NCI-H1048 (cell line): Measurements from ENCODE around the gene ZNF576.
"Not testable (repeated sequence)": the region's sequence is repeated elsewhere in the genome, so short reads cannot be mapped to it uniquely, and the experiment has no call there.

Experiments
- DNase-seq: peaks from one replicate; lab custom pipeline; 2025; lab: John Stamatoyannopoulos, UW

The ZNF576 gene

DNA sequence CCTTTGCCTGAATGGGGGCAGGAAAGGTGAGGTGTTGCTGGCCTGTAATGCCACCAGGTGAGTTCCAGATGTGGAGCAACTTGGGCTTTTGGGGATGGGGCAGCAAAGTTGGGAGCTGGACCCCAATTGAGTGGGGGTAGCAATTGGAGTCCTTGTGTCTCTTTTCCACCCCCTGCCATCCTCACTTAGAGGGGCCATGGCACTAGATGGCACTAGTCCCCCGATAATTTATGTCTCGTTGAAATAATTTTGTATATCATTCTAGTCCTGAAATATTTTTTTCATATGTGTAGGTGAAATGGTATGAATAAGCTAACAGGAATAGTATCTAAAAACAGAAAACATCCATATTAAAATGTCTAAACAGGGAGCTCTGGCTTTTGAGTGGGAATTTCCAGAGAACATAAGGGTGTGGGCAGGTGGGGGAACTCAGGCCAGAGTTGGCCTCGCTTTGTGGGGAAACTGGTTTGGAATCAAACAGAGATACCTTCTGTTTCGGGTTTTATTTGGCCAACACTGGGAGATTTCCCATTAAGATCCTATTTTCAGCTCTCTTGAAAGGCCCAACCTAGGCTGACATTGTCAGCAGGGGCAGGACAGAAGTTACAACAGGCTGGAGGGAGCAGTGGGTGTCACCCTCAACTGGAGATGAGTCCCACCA is 3.4 kb downstream of the ZNF576 start:
- DNase-seq = no peak

DNA sequence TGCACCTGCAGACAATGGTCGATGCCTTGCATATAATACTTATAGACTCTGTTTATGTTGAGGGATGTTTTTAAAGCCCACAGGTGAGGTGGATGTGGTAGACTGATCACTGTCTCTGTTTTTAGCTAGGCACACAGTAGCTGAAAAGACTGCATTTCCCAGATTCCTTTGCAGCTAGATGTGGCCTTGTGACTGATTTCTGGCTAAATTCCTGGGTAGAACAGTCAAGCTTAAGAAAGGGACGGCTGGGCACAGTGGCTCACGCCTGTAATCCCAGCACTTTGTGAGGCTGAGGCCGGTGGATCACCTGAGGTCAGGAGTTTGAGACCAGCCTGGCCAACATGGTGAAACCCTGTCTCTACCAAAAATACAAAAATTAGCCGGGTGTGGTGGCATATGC is 3.9 kb downstream of the ZNF576 start:
- DNase-seq = not testable (repeated sequence)

DNA sequence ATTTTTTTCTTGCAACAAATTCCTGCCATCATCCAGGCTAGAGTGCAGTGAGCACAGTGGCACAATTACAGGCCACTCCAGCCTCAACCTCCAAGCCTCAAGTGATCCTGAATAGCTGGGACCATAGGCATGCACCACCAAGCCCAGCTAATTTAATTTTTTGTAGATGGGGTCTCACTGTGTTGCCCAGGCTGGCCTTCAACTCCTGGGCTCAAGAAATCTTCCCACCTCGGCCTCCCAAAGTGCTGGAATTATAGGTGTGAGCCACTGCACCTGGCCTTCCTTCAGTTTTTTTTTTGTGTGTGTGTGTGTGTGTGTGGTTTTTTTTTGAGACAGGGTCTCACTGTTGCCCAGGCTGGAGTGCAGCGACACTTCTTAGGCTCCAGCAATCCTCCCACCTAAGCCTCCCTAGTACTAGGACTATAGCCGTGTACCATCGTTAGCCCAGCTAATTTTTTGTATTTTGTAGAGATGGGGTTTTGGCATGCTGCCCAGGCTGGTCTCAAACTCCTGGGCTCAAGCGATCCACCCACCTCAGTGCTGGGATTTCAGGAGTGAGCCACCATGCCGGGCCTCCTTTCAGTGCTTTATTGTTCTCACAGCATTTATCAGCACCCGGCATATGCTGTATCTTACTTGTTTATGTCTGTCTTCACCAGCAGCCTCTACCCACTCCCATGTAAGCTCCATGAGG is 9.6 kb downstream of the ZNF576 start:
- no peak for DNase-seq

DNA sequence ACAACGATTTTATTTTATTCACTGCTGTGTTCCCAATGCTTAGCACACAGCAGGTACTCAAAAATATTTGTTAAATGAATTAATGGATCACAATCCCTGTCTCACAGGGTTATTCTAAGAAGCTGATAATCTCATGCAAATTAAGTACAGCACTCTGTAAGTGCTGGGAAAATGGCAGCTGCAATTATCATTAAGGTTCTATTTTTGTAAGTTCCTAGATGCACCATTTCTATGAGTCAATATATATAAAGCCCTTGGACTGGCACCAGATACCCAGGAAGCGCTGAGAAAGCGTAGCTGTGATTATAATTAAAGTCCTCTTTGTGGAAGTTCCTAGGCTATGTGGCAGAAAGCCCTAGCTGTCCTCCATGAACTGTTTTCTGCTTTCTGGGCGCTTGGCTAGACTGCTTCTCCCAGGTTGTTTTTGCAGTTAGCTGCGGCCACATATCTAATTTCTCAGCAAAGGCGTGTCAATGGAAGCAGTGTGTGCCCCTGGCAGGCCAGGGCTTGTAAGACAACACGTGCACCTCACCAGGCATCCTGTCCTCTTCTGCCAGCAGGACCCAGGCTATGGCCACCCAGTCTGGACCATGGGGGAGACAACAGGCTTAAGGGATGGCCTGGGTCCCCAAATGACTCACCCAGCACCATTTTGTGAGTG is 10.3 kb downstream of the ZNF576 start:
- no peak for DNase-seq

DNA sequence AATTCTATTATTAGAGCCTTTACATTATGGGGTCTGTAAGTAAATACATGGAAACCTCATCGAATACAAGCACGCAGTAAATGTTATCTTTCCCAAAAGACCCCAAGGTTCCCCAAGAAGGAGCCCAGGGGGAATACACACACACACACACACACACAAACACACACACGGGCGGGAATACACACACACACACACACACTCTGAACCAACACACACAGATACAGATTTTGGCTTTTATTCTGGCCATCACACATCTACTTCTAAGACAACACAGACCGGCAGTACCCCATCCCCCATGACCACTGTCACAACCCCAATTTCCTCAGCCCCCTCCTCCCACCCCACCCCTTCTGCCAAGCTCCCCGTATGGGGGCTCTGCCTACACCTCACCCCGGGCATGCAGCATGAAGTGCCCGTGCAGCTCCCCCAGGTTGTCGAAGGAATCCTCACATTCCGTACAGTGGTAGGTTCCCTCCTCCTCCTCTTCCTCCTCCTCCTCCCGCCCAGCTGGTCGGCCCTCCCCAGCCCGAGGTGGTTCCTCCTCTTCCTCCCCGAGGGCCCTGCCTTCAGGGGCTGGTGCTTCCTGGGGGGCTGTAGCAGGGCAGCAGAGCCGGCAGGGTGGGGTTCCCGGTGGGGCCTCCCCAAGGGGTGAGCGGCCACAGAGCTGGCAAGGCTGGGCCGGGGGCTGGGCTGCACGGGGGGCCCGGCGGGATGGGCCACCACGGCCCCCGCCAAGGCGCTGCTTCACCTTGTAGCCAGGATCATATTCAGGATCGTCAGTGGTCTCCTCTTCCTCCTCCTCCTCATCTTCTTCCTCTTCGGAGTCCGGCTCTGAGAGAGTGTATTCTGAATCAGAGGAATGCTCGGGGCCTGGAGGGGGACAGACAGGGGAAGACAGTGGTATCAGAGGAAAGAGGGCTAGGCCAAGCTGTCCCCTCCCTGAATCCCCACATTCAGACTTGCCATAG is 11.1 kb downstream of the ZNF576 start:
- DNase-seq = no peak

DNA sequence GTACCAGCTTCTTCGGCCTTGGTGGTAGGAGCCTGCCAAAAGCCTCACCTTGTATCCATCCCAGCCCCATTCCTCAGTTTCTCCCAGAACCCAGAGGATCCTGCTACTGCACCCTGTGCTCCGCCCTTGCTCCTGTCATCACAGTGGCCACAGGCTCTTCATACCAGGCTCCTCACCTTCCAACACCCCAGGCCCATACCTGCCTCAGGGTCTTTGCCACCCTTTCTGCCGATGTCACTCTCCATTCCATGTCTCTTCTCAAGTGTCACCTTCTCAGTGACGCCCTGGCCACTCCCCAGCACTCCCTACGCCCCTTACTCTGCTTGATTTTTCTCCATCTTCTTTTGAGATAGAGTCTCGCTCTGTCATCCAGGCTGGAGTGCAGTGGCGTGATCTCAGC is 13.5 kb downstream of the ZNF576 start:
- DNase-seq = no peak

DNA sequence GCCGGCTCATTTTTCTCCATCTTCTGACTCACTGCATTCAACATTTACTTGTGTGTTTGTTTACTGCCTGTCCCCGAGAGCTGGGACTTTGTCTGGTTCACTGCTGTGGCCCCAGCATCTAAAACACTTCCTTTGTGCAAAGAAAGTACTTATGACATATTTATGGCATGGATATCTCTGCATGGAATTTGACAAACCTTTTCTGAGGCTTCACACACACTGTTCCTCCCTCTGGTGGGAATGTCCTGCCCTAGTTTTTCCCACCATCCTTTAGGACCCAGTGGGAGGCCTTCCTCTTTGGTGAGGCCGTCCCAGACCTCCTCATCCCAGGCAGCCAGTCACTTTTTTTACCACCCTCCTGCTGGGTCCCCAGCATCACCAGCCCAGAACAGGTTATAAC is 14.1 kb downstream of the ZNF576 start:
- DNase-seq = no peak

DNA sequence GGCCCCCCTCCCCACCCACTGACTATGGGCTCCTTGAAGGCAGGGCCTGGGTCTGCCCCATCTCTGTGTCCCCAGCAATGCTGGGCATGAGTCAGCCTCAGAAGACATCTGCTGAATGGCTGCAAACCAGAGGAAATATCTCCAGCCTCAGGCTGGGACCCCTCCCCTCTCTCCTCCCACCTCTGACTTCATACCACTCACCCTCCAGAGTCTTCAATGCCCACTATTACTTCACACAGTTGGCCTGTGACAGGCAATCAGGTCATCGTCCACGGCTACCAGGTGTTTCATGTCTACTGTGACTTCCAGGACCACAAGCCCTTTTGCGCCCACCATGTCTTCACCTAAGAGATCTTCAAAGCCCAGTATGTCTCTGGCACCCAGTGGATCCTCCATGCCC is 15.4 kb downstream of the ZNF576 start, which contains the start of gene SRRM5:
SRRM5 (plus strand) TSS at position 301 of the 400 bp plus-strand sequence; CDS start at position 335, 34 bp downstream.
- DNase-seq = no peak

DNA sequence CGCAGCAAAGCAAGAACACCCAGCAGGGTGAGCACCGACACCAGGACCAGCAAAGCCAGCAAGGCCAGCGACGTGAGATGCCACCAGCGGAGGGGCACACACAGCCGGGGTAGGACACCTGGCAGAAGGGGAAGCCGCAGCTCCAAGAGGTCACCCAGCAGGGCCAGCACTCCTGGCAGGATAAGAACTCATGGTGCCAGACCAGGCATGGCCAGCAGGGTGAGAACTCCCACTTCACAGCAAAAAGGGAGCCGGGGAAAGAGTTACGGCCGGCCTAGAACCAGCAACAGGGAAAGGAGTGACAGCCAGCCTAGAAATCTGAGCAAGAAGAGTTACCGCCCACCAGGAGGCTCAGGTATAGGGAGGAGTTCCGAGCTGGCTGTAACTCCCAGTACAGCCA is 16.0 kb downstream of the ZNF576 start:
- no peak for DNase-seq

DNA sequence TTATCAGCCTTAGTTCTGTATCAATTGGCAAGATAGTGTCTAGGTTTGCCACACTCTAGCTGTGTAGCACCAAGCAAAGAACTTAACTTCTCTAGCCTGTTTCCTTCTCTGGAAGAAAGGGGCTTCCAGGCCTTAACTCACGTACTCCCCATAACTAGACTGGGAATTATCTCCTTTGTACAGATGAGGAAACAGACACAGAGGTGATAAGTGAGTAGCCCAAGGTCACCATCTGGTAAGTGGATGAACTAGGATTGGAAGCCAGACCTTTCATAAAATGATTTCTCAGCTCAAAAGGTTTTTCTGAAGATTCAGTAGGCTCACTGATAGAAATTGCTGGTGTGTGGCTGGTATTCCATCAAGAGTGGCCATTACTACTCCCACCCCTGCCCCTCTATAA is 19.9 kb downstream of the ZNF576 start:
- no peak for DNase-seq

DNA sequence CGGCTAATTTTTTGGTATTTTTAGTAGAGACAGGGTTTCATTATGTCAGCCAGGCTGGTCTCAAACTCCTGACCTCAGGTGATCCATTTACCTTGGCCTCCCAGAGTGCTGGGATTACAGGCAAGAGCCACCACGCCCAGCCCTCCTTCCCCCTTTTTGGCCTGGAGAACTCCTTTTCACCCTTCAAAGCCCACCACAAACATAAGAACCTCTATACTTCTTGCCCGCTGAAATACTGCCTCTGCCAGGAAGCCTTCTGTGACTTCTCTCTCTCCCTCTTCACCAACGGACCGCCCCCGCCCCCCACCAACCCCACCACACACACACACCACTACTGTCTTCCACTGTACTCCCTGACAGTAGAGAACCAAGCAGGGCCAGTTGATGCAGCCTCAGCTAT is 20.6 kb downstream of the ZNF576 start:
- DNase-seq = no peak

DNA sequence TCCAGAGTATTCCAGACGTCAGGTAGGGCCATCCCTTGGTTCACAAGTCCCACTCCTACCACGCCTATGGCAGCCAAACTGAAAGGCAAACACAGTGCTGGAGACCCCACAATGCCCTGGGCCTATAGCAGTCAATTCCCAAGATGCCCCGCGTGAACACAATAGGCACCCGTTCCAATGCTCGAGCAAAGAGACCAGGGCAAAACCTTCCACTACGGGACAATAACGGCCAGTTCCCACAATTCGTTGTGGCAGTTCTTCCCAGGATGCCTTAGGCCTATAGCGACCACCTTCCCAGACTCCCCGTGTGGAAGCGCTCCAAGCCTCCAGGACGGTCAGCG is 22.5 kb downstream of the ZNF576 start:
- no peak for DNase-seq

DNA sequence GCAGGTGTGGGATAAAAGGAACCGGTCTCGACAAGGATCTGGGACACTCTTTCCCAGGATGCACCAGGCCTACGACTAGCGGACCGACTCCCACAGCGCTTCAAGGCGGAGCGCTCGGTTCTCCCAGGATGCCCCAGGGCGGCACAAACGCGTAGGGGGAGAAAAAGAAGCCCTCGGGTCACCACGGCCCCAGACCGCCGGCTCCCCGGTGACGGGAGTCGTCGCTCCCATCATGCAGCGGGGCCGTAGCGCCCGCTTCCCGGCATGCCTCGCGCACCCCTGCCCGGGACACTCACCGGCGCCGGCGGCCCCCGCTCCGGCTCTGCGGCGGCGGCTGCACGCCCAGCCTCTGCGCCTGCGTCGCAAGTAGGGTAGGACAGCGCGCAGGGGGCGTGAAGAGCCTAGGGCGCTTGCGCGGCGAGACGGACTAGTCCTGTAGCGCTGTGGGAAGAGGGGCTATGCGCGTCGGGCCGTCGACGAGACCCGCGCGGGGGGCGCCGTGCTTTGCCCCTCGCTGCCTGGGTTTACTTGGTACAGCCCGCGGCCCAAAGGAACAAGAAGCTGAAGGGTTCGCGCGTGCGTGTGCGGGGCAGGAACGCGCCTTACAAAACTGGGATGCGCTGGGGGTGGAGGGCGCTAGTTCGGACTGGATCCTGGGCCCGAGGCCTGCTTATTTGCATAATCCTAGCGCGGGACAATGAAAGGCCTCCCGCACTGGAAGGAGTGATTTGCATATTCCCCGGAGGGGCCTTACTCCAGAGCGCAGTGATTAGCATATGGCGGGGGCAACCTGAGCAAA is 23.1 kb downstream of the ZNF576 start, which contains the start of gene ZNF428:
ZNF428 (minus strand) TSS at position 368 of the 799 bp plus-strand sequence. CDS start 5,325 bp downstream, outside the sequence.
- peak; percentile 96 for DNase-seq

DNA sequence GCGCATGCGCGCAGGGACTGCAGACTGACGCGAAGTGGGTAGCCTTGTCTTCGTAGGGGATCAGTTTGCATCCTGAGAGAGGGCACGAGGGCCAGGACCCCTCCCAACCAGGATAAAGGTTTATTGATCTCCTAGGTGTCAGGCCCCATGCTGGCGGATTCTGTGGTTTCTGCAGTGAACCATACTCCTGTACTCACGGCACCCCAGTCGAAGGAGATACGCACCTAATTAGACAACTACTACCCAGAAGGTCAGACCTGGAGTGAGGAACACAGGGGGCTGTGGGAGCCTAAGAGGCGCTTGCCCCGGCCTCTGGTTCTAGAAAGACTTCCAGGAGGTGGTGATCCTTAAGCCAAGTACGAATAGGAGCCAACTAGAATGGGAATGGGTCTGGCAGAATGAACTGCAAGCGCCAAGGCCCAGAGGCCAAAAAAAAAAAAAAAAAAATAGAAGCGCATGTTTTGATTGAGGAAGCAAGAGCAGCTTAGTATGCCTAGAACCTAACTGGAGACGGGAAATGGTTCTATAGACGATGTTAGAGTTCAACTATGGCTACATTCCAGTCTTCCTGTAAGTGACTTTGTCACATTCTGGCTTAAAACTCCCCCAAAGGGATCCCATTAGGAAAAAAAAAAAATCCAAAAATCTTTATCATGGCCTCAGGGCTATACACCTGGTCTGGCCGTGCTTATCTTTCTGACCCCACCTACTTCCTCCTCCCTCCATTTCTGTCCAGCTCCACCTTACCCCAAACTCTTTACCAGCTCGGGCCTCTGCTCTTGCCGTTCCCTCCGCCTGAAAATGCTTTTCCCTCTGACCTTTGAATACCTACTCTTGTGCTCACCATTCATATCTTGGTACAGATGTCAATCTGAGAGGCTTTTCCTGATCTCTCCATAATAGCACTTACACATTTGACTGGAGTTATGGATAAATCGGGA is 23.9 kb downstream of the ZNF576 start:
- DNase-seq = no peak

DNA sequence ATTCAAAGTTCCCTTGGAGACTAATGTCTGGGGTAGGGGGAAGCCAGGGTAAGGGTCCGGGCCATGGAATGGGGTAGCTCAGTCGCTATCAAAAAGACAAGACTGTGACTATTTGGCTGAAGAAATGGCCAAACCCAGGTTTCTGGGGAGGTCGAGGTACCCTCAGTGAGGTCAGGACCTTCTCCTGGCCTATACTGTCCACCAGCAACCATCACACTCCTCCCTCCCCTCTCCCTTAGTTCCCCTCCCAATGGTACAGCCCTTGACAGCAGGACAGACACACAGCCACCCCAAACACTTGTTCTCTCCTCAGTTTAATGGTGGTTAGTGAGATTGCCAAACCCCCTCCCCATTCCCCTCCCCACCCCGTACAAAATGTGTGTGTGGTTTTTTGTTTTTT is 25.7 kb downstream of the ZNF576 start:
- no peak for DNase-seq

DNA sequence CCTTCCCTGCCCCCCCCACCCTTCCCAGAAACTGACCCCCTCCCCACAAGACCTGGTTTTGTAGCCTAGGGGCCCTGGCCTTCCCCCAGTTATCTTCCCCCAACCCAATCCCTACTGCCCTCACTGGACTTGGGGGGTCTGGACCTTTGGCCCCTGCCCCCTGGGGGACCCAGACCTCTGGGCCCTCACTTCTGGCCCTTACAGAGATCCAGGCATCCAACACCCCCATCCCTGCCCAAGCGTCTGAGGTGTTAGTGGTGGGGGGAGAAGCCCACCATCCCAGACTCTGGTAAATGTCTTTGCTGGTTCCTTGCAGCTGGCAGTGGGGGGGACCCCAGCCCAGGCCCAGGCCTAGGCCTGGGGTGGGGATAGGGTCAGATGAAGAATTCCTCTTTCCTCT is 26.6 kb downstream of the ZNF576 start:
- no peak for DNase-seq

DNA sequence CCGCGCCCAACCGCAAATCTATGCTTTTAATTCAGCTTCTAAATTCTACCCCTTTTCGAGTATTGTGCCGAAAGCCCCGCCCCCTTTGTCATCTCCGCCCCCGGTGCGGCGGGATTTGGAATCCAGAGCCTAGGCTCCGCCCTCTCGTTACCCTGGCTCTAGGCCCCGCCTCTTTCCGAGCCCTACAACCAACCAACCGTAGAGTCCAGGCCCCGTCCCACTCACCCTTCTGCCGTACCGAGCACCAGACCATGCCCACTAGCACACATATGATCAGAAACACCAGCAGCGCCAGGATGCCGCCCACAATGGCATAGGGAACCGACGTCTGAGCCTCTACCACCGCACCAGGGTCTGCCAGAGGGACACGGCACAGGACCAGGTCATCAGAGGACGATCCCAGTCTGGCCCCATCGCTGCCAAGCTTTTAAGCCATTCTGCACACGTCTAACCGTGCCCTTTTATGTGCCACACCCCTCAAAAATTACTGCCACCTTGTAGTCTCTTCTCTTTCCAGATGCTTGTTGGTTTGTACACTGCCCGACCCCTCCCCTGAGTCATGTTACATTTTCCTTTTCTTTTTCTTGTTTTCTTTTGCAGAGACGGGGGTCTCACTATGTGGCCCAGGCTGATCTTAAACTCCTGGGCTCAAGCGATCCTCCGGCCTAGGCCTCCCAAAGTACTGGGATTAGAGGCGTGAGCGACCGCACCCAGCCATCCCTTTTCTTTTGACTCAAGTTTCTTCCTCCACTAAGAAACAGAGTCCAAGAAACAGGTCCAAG is 27.7 kb downstream of the ZNF576 start:
- no peak for DNase-seq

DNA sequence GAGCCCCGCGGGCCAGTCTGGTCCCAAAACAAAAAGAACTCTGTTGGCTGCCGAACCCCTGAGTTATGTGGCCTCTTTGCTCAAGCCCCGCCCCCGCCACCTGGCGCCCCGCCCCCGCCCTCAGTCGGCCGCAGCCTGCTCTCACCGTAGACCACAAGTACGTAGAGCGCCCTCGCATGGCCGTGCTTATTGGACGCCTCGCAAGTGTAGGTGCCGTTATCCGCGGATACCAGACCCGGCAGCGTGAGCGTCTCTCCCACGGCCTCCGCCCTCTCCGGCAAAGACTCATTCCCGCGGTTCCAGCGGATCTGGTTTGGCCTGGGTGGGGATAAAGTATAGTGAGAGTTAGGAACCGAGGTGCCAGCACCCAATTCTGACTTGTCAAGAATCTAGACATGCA is 28.5 kb downstream of the ZNF576 start:
- no peak for DNase-seq

DNA sequence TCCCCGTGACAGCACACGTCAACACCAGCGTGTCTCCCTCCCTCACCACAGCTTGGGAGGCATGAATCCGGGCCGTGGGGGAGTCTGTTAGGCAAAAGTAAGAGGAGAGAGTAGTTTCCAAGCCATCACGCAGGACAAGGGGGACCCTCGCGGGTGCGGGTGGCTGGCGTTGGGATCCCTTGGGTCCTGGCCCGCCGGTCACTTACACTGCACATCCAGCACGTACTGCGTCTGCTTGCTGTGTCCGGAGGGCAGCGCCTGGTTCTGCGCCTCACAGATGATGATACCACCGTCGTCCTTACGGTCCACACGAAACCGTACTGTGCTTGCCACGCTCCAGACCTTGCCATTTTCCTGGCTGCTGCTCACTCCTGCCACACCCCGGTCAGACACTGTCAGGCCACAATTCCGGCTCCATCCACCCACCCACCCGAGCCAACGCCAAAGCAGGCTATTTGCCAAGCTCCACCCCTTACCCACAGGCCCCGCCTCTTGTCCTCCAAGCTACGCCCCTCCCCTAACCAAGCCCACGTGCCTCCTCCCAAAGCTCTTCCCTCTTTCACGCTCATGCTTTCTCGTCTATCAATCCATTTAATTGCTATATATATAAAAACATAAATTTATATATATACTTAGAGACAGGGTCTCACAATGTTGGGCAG is 29.7 kb downstream of the ZNF576 start:
- DNase-seq = no peak
